Erythroblast (primary cell): ENCODE results near the gene PCMTD2.

Experiments
- GATA1 ChIP-seq: IDR thresholded peaks from 2 replicates; pipeline ENCODE4 v1.6.1; 2011; ENCODE audit warnings: low read depth, mild to moderate bottlenecking, control low read depth, low read length, moderate library complexity
- POLR2A ChIP-seq: IDR thresholded peaks from 2 replicates; pipeline ENCODE4 v1.6.1; 2011; ENCODE audit warnings: mild to moderate bottlenecking, low read length

GRCh38 chr20:64214113-64214512 lies 41.4 kb upstream of the PCMTD2 start:
- TF ChIP-seq POLR2A (no peak), GATA1 (no peak)
